Measurements from ENCODE around the gene DNAJC6.

- TF ChIP-seq CTCF (IDR thresholded peaks at IDR 0.05) (no peak), POLR2A (IDR thresholded peaks at IDR 0.05) (peak in 1 of 4 donors; percentile 51)
These were observed 110.6 kb downstream of the DNAJC6 start for GRCh38 chr1:65419681-65420589.

Data from esophagus squamous epithelium (tissue), 4 donors.